ENCODE results near the gene SAG. TPM values are rescaled to one million over a fixed set of nuclear protein-coding genes. Genes with fewer than 3 reads are reported as not detected.

SAG gene
- total RNA-seq, 2 experiments from 2014 or later: not detected

DNA sequence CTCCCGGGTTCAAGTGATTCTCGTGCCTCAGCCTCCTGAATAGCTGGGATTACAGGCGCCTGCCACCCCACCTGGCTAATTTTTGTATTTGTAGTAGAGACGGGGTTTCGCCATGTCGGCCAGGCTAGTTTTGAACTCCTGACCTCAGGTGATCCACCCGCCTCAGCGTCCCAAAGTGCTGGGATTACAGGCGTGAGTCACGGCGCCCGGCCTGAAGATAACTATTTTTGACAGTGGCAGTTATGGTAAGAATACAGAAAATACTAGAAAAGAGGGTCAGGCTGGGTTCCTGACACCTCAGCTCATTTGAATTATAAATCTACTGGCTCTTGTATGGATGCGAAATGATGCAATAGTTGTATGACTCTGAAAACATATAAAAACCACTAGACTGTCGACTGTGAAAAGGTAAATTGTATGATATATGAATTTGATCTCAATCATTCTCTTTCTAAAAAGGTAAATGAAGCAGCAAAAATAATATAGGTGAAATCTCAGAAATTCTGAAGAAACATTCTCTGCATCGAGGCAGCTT is 35.6 kb downstream of the SAG start:
- CTCF ChIA-PET: interaction anchor here (1.1 to 2.7 kb wide), 2 partner anchors 11 to 101 kb away, joined by 3 to 18 read pairs; partner anchors contain the start of gene DGKD
- TF ChIP-seq CTCF (IDR thresholded peaks at IDR 0.05): no peak
- Mint-ChIP-seq H3K4me3 (no peak overlapping the region), H3K9me3 (no peaks in the 10 kb centered on the region), H3K36me3 (ENCODE audit: low read depth) (no peaks in the 10 kb centered on the region), H3K27me3 (no peaks in the 10 kb centered on the region), H3K27ac (no peak overlapping the region), H3K4me1 (ENCODE audit: low read depth) (peaks cover 7% of the 10 kb centered on the region)
- ATAC-seq (no peak), DNase-seq (no peak)
- intact Hi-C loops (cut with micrococcal nuclease): no loop called here
- POLR2A ChIA-PET: no interaction called here

DNA sequence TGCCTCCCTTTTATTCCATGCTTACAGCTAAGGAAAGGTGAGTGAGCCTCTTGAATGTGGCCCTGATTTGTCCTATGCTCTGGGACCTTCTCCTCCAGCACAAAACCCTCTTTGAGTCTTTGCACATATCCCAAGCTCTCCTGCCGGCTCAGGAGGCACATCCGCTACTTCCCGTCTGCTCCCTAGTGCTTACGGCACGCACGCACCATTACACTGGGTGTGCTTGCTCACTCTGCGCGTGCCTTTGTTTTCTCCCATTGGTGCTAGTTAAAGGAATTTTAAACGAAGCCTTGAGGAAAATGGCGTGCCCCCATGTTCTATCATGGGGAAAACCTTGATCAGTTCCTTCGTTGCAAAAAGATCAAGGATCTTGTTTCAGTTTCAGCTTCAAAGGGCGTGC is 38.8 kb downstream of the SAG start:
- Mint-ChIP-seq H3K4me1 (ENCODE audit: low read depth) (peaks cover 21% of the 10 kb centered on the region), H3K4me3 (no peak overlapping the region), H3K27me3 (no peaks in the 10 kb centered on the region), H3K36me3 (ENCODE audit: low read depth) (no peaks in the 10 kb centered on the region), H3K27ac (no peak overlapping the region), H3K9me3 (no peaks in the 10 kb centered on the region)
- ChIA-PET CTCF (interaction anchor here (1.2 to 1.5 kb wide), 3 partner anchors 15 to 97 kb away, joined by 3 to 6 read pairs (median 4); no protein-coding TSS in a partner anchor), POLR2A (interaction anchor here (1.4 kb wide), 1 partner anchor 13 kb away, joined by 3 read pairs; no protein-coding TSS in a partner anchor)
- no peak for TF ChIP-seq CTCF (IDR thresholded peaks at IDR 0.05)
- DNase-seq: no peak
- intact Hi-C loops (cut with micrococcal nuclease): no loop called here
- ATAC-seq: no peak

DNA sequence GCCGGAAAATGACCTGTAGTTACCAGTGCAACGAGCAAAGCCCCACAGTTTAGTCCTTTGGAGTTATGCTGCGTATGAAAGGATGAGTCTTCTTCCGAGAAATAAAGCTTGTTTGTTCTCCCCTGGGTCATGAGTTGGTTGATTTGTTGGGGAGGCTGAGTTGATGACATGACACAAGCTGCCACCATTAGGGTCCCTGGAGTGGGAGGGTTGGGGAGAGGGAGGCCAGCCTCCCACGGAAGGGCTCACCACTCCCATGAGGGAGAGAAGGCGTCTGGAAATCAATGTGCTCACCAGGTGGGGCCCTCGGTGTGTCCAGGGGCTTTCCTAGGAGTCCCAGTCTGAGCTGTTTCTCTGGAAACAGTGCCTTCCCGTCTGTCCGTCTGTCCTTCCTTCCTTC is 39.3 kb downstream of the SAG start:
- ATAC-seq (no peak), DNase-seq (no peak)
- Mint-ChIP-seq H3K27me3 (no peaks in the 10 kb centered on the region), H3K27ac (no peak overlapping the region), H3K4me3 (no peak overlapping the region), H3K9me3 (no peaks in the 10 kb centered on the region), H3K36me3 (ENCODE audit: low read depth) (no peaks in the 10 kb centered on the region), H3K4me1 (ENCODE audit: low read depth) (peaks cover 22% of the 10 kb centered on the region)
- CTCF ChIA-PET: interaction anchor here (1.2 to 1.5 kb wide), 3 partner anchors 16 to 96 kb away, joined by 3 to 6 read pairs (median 4); no protein-coding TSS in a partner anchor
- intact Hi-C loops (cut with micrococcal nuclease): no loop called here
- POLR2A ChIA-PET: interaction anchor here (1.2 to 1.4 kb wide), 3 partner anchors 13 to 72 kb away, joined by 3 to 6 read pairs (median 3); no protein-coding TSS in a partner anchor
- TF ChIP-seq CTCF (IDR thresholded peaks at IDR 0.05): no peak

DNA sequence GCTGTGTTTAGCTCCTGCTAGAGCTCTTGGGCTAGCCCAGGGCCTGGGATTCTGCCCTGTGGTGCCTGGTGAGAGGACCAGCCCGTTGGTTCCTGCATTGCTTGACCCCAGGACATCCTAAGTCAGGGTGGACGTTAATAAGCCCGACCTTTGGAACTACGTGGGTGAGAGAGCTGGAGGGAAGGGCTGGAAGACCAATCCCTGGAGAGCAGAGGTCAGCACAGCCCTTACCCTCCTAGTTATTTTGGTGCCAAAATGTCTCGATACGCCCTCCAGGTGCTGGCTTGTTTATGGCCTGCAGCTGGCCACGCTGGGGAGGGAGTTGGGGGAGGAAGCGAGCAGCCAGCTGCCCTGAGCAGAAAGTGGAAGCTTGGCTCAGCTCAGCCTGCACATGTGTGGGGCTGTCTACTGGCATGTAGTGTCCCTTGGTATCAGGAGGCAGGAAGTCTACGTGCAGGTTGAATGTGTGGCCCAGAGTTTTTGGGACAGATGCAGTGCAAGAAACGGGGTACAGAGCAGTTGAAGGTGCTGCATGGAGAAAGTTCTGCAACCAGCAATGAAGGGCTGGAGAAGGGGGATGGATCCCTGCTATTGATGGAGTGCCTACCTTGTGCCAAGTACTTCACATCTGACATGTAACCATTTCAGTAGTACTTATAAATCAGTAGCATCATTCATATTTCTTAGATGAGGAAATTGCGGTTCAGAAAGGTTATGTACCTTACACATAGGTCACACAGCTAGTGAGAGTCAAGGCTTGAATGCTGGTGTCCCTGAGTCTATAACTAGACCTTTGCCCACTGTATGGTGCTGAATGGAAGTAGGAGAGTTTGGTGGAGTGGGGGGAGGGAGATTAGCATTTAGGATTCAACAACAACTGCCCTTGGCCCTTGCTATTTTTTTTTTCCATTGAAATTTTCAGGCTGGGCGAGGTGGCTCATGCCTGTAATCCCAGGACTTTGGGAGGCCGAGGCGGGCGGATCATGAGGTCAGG is 41.7 kb downstream of the SAG start:
- intact Hi-C loops (cut with micrococcal nuclease): no loop called here
- CTCF ChIA-PET: interaction anchor here (0.9 kb wide), 1 partner anchor 55 kb away, joined by 3 read pairs; no protein-coding TSS in a partner anchor
- H3K27ac Mint-ChIP-seq: peak overlapping the region; percentile 27
- ATAC-seq (no peak), DNase-seq (no peak)
- no peak for TF ChIP-seq CTCF (IDR thresholded peaks at IDR 0.05)
- POLR2A ChIA-PET: no interaction called here
- no peaks in the 10 kb centered on the region for H3K9me3 Mint-ChIP-seq
- no peaks in the 10 kb centered on the region for H3K36me3 Mint-ChIP-seq (ENCODE audit: low read depth)
- H3K4me1 Mint-ChIP-seq (ENCODE audit: low read depth): peaks cover 31% of the 10 kb centered on the region
- H3K4me3 Mint-ChIP-seq: no peak overlapping the region
- no peaks in the 10 kb centered on the region for H3K27me3 Mint-ChIP-seq
